B cell (primary cell): ENCODE results near the gene OPA1.

Source experiments
- EZH2 ChIP-seq: IDR thresholded peaks from 2 replicates; pipeline ENCODE4 v1.6.1; 2012; ENCODE audit warnings: borderline replicate concordance, low read depth, mild to moderate bottlenecking, moderate library complexity, low read length; ENCODE audit not compliant: insufficient read depth, poor library complexity, severe bottlenecking
- TF ChIP-seq, protein P1 (sequence below): fragments of 200-600 bp; IDR thresholded peaks from one replicate; pipeline ENCODE4 v1.8.0; 2022; ENCODE audit warnings: antibody characterized with exemption, mild to moderate bottlenecking

DNA sequence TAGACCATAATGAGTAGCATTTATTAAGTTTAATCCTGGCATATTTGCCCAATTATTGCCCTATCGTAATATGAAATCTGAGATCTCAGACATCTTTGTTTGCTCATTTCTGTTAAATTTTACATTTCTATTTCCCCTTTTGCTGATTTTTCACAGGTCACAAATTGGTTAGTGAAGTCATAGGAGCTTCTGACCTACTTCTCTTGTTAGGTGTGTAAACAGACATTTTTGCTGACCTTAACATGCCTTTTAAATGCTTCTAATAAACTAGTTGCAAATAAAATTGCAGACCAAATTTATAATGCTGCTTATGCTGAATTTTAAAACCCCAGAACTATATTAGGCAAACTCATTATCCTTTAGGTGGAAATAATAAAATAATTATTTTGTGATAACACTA is 24.6 kb downstream of the OPA1 start:
- TF ChIP-seq, protein P1, sequence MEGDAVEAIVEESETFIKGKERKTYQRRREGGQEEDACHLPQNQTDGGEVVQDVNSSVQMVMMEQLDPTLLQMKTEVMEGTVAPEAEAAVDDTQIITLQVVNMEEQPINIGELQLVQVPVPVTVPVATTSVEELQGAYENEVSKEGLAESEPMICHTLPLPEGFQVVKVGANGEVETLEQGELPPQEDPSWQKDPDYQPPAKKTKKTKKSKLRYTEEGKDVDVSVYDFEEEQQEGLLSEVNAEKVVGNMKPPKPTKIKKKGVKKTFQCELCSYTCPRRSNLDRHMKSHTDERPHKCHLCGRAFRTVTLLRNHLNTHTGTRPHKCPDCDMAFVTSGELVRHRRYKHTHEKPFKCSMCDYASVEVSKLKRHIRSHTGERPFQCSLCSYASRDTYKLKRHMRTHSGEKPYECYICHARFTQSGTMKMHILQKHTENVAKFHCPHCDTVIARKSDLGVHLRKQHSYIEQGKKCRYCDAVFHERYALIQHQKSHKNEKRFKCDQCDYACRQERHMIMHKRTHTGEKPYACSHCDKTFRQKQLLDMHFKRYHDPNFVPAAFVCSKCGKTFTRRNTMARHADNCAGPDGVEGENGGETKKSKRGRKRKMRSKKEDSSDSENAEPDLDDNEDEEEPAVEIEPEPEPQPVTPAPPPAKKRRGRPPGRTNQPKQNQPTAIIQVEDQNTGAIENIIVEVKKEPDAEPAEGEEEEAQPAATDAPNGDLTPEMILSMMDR = no peak
- no peak for TF ChIP-seq EZH2
